H1 (cell line): ENCODE data around the gene CDH9. TPM values are rescaled to one million over a fixed set of nuclear protein-coding genes. Genes with fewer than 3 reads are reported as not detected.

Source experiments
- CTCF ChIA-PET: fragments of 300-600 bp; sonication (Branson Sonifier 250); formaldehyde crosslinking; loops from one replicate; lab custom pipeline; 2021; ENCODE audit not compliant: partially characterized antibody; lab: Charles Lee
- POLR2A ChIA-PET: fragments of 300-600 bp; sonication (Branson Sonifier 250); formaldehyde crosslinking; loops from one replicate; lab custom pipeline; 2021; ENCODE audit warnings: inconsistent platforms; ENCODE audit not compliant: partially characterized antibody; lab: Charles Lee
- DNase-seq, 2 experiments: peaks; one replicate each; pipeline versions ENCODE4 v3.0.0 to v3.0.0-alpha.2; 2010 to 2022; ENCODE audit warnings: low spot score in 2 of 2, low read depth in 1 of 2, mixed read lengths in 1 of 2
- FAIRE-seq: peaks from 2 replicates; lab custom pipeline; 2011; peaks lifted over from hg19 to GRCh38; lab: Jason Lieb, UNC
- H2AFZ ChIP-seq: 2 replicates; pipeline ENCODE4 v1.8.1; 2012; ENCODE audit warnings: low read length, inconsistent platforms
- H2AK5ac ChIP-seq: 2 replicates; pipeline ENCODE4 v1.6.1; 2013; ENCODE audit warnings: low read depth, low read length
- H2BK120ac ChIP-seq: replicated peaks from 2 replicates; pipeline ENCODE3; 2013; ENCODE audit warnings: low read depth, low read length, inconsistent platforms
- H2BK12ac ChIP-seq: 2 replicates; pipeline ENCODE4 v1.6.1; 2013; ENCODE audit warnings: low read depth, low read length
- H2BK15ac ChIP-seq: 2 replicates; pipeline ENCODE4 v1.6.1; 2013; ENCODE audit warnings: low read length
- H2BK20ac ChIP-seq: 2 replicates; pipeline ENCODE4 v1.6.1; 2013; ENCODE audit warnings: low read length
- H2BK5ac ChIP-seq: 2 replicates; pipeline ENCODE4 v1.6.1; 2013; ENCODE audit warnings: low read depth, low read length
- H3K14ac ChIP-seq: 2 replicates; pipeline ENCODE4 v1.6.1; 2013; ENCODE audit warnings: inconsistent platforms; ENCODE audit not compliant: insufficient read length
- H3K18ac ChIP-seq: 2 replicates; pipeline ENCODE4 v1.6.1; 2013; ENCODE audit warnings: low read length; ENCODE audit errors: extremely low read depth
- H3K23ac ChIP-seq: 2 replicates; pipeline ENCODE4 v1.6.1; 2013; ENCODE audit warnings: inconsistent platforms; ENCODE audit not compliant: insufficient read length
- H3K23me2 ChIP-seq: 2 replicates; pipeline ENCODE4 v1.6.1; 2013; ENCODE audit warnings: low read depth, low read length
- H3K27ac ChIP-seq: 2 replicates; pipeline ENCODE4 v1.6.1; 2011; ENCODE audit warnings: low read depth, low read length, inconsistent platforms
- H3K27me3 ChIP-seq, 4 experiments: replicated peaks in 1 of 4; 1 replicate in 1 of 4; 2 replicates in 3 of 4; pipeline versions ENCODE4 v1.6.1 to v1.8.1; 2011 to 2013; ENCODE audit warnings: low read length in 3 of 4, mild to moderate bottlenecking in 3 of 4, inconsistent platforms in 2 of 4, mixed read lengths in 2 of 4, moderate library complexity in 1 of 4; ENCODE audit not compliant: control insufficient read depth in 3 of 4, insufficient read depth in 3 of 4; ENCODE audit errors: extremely low read depth in 1 of 4
- H3K36me3 ChIP-seq, 4 experiments: 2 replicates each; pipeline versions ENCODE4 v1.6.1 to v1.8.1; 2011 to 2013; ENCODE audit warnings: mild to moderate bottlenecking in 4 of 4, low read length in 3 of 4, moderate library complexity in 2 of 4, control low read depth in 1 of 4, inconsistent platforms in 1 of 4; ENCODE audit not compliant: insufficient read depth in 4 of 4, control insufficient read depth in 2 of 4
- H3K4ac ChIP-seq: replicated peaks from 2 replicates; pipeline ENCODE3; 2013; ENCODE audit warnings: low read length, low read depth, mixed read lengths, inconsistent platforms; ENCODE audit not compliant: insufficient read length
- H3K4me1 ChIP-seq, 4 experiments: replicated peaks in 1 of 4; 1 replicate in 1 of 4; 2 replicates in 3 of 4; pipeline versions ENCODE4 v1.6.1 to v1.8.1; 2011 to 2013; ENCODE audit warnings: low read length in 3 of 4, inconsistent platforms in 2 of 4, mixed read lengths in 1 of 4; ENCODE audit not compliant: insufficient read depth in 4 of 4, control insufficient read depth in 3 of 4
- H3K4me2 ChIP-seq, 2 experiments: 2 replicates each; pipeline versions ENCODE4 v1.6.1 to v1.8.1; 2011 to 2013; ENCODE audit warnings: low read depth in 2 of 2, low read length in 2 of 2, control low read depth in 1 of 2, inconsistent platforms in 1 of 2, mild to moderate bottlenecking in 1 of 2; ENCODE audit not compliant: insufficient read depth in 1 of 2
- H3K4me3 ChIP-seq, 4 experiments: fragments of 200-600, 300-600 bp in 1 of 4; sonication (generic), shearing (Covaris generic), sonication (Bioruptor Twin) in 1 of 4; 2 replicates each; pipeline versions ENCODE4 v1.5.1 to v1.8.1; 2011 to 2016; ENCODE audit warnings: low read length in 4 of 4, low read depth in 3 of 4, control low read depth in 2 of 4, inconsistent platforms in 2 of 4, mild to moderate bottlenecking in 2 of 4, mixed read lengths in 1 of 4, moderate library complexity in 1 of 4; ENCODE audit not compliant: insufficient read depth in 2 of 4; ENCODE audit errors: extremely low read depth in 1 of 4
- H3K56ac ChIP-seq: replicated peaks from 2 replicates; pipeline ENCODE3; 2013; ENCODE audit warnings: low read depth, mild to moderate bottlenecking, mixed read lengths, low read length, inconsistent platforms; ENCODE audit not compliant: insufficient read length
- H3K79me1 ChIP-seq: 2 replicates; pipeline ENCODE4 v1.6.1; 2013; ENCODE audit warnings: low read depth, low read length, control low read depth
- H3K79me2 ChIP-seq, 2 experiments: 2 replicates each; pipeline versions ENCODE4 v1.6.1 to v1.8.1; 2012 to 2013; ENCODE audit warnings: low read length in 2 of 2, mild to moderate bottlenecking in 2 of 2, inconsistent platforms in 1 of 2; ENCODE audit not compliant: insufficient read depth in 2 of 2, control insufficient read depth in 1 of 2
- H3K9ac ChIP-seq, 4 experiments: replicated peaks in 1 of 4; 1 replicate in 1 of 4; 2 replicates in 3 of 4; pipeline versions ENCODE4 v1.6.1 to v1.8.1; 2011 to 2013; ENCODE audit warnings: low read depth in 3 of 4, low read length in 3 of 4, control low read depth in 2 of 4, mild to moderate bottlenecking in 2 of 4, moderate library complexity in 2 of 4, inconsistent platforms in 1 of 4; ENCODE audit errors: extremely low read depth in 1 of 4
- H3K9me3 ChIP-seq, 2 experiments: 2 replicates each; pipeline versions ENCODE4 v1.6.1 to v1.8.1; 2012 to 2013; ENCODE audit warnings: mild to moderate bottlenecking in 2 of 2, moderate library complexity in 2 of 2, control low read depth in 1 of 2, inconsistent platforms in 1 of 2, low read depth in 1 of 2, low read length in 1 of 2, mixed read lengths in 1 of 2; ENCODE audit not compliant: insufficient read depth in 2 of 2
- H4K20me1 ChIP-seq, 2 experiments: replicated peaks in 1 of 2; 2 replicates each; pipeline versions ENCODE3 to v1.8.1; 2011 to 2013; ENCODE audit warnings: inconsistent platforms in 2 of 2, low read length in 2 of 2, mild to moderate bottlenecking in 1 of 2; ENCODE audit not compliant: insufficient read depth in 2 of 2, control insufficient read depth in 1 of 2
- H4K5ac ChIP-seq: 2 replicates; pipeline ENCODE4 v1.6.1; 2013; ENCODE audit warnings: low read length, low read depth, mixed read lengths, inconsistent platforms; ENCODE audit not compliant: insufficient read length
- H4K8ac ChIP-seq: 2 replicates; pipeline ENCODE4 v1.8.0; 2013; ENCODE audit warnings: mild to moderate bottlenecking, moderate library complexity, low read length, inconsistent platforms; ENCODE audit not compliant: insufficient read depth; ENCODE audit errors: extremely low read depth
- H4K91ac ChIP-seq: replicated peaks from 2 replicates; pipeline ENCODE3; 2013; ENCODE audit warnings: low read length, mixed read lengths, inconsistent platforms; ENCODE audit not compliant: insufficient read length
- EZH2 ChIP-seq: fragments of 200-600 bp; sonication (generic); IDR thresholded peaks from 2 replicates; pipeline ENCODE4 v1.7.1; 2012; ENCODE audit warnings: low read depth, mild to moderate bottlenecking, moderate library complexity, low read length, inconsistent platforms; ENCODE audit not compliant: severe bottlenecking
- GABPA ChIP-seq: IDR thresholded peaks from 2 replicates; pipeline ENCODE4 v1.6.1; 2011; ENCODE audit warnings: mild to moderate bottlenecking, low read length, moderate library complexity, borderline replicate concordance; ENCODE audit not compliant: insufficient read depth
- JUND ChIP-seq: IDR thresholded peaks from 2 replicates; pipeline ENCODE4 v1.6.1; 2011; ENCODE audit warnings: mild to moderate bottlenecking, improper control_type of control experiment, low read length
- SP4 ChIP-seq: IDR thresholded peaks from 2 replicates; pipeline ENCODE4 v1.6.1; 2012; ENCODE audit warnings: low read length, inconsistent platforms
- TCF12 ChIP-seq: IDR thresholded peaks from 2 replicates; pipeline ENCODE4 v1.6.1; 2011; ENCODE audit warnings: low read depth, mild to moderate bottlenecking, low read length
- USF2 ChIP-seq: IDR thresholded peaks from 2 replicates; pipeline ENCODE4 v1.6.1; 2011; ENCODE audit warnings: low read length, improper control_type of control experiment
- WGBS, 2 experiments: shearing (Covaris generic) in 1 of 2; methylation state at CpG; one replicate each; pipeline versions ENCODE4 v1.1.6 to v1.1.7; 2013 to 2015; ENCODE audit warnings: low lambda C conversion rate in 2 of 2, mixed read lengths in 2 of 2, inconsistent platforms in 1 of 2, low coverage in 1 of 2, missing lambda C conversion rate in 1 of 2; ENCODE audit not compliant: insufficient replicate concordance in 2 of 2, insufficient coverage in 1 of 2, insufficient read length in 1 of 2; ENCODE audit errors: extremely low coverage in 1 of 2, missing lambda C conversion rate in 1 of 2; 5-methylcytosine and 5-hydroxymethylcytosine counted together
- polyA plus RNA-seq, 7 experiments: library from polyadenylated mRNA; depleted of rRNA in 3 of 7; stranded (reverse) in 5 of 7; unstranded in 2 of 7; fragments of >200 nt in 5 of 7; fragments of 200-250 nt in 2 of 7; gene quantifications; 1 replicate in 5 of 7; 2 replicates in 1 of 7; 4 replicates in 1 of 7; pipeline versions ENCODE4 v1.2.1 to v1.2.3, GENCODE V29; 2011 to 2013; ENCODE audit warnings: missing spikeins in 2 of 7, mixed read lengths in 2 of 7
- total RNA-seq: library from RNA; stranded (reverse); fragmentation: NEBNext Ultra II Directional; extraction: Animal tissue kit (Norgen Biotek cat#: 25700); gene quantifications from 2 replicates; pipeline ENCODE4 v1.2.1, GENCODE V29; 2021

CDH9 gene
- total and polyA plus RNA-seq, 2 of the 8 experiments (the other 6 are each of a cell fraction or from before 2014, with no cell fraction given) = 0.54 to 1.0 TPM

- H3K18ac ChIP-seq = no peak overlapping the region
- no peak overlapping the region for H3K27ac ChIP-seq
- H3K4me2 ChIP-seq = no peak overlapping the region
- H2AK5ac ChIP-seq = no peak overlapping the region
- H3K79me1 ChIP-seq = no peaks in the 10 kb centered on the region
- H3K9ac ChIP-seq = no peak overlapping the region
- POLR2A ChIA-PET = no interaction called here
- H2AFZ ChIP-seq = no peak overlapping the region
- no peak for DNase-seq
- 81% methylated on average over 3 of the region's 3 CpGs; no CpG with 5 or more reads in 1 of the 2 experiments for WGBS, 2 experiments
- H2BK5ac ChIP-seq = no peak overlapping the region
- no peak overlapping the region for H2BK120ac ChIP-seq
- H3K4me1 ChIP-seq = no peaks in the 10 kb centered on the region
- no peaks in the 10 kb centered on the region for H3K79me2 ChIP-seq
- CTCF ChIA-PET = no interaction called here
- H3K4me3 ChIP-seq = no peak overlapping the region
- no peak overlapping the region for H3K23ac ChIP-seq
- FAIRE-seq = no peak
- H4K20me1 ChIP-seq = no peaks in the 10 kb centered on the region
- no peaks in the 10 kb centered on the region for H3K27me3 ChIP-seq
- 0 out of 2 replicates have a peak, but pooled peaks cover 2% of the 10 kb centered on the region for H3K23me2 ChIP-seq
- H4K8ac ChIP-seq = no peak overlapping the region
- H4K5ac ChIP-seq = no peak overlapping the region
- no peaks in the 10 kb centered on the region for H3K9me3 ChIP-seq
- H2BK12ac ChIP-seq = no peak overlapping the region
- no peak for TF ChIP-seq SP4
- TF ChIP-seq TCF12 = no peak
- no peak for TF ChIP-seq USF2
- no peak for TF ChIP-seq EZH2
- no peak for TF ChIP-seq JUND
- TF ChIP-seq GABPA = no peak
- TF ChIP-seq, all 59 proteins: peak for 0
- no peak overlapping the region for H3K56ac ChIP-seq
- no peak overlapping the region for H3K4ac ChIP-seq
- H3K14ac ChIP-seq = no peak overlapping the region
- H2BK15ac ChIP-seq = no peak overlapping the region
- H4K91ac ChIP-seq = no peak overlapping the region
- no peak overlapping the region for H2BK20ac ChIP-seq
- no peaks in the 10 kb centered on the region for H3K36me3 ChIP-seq
Measured at GRCh38 chr5:26981750-26982149, 56.6 kb downstream of the CDH9 start.
